ENCODE data around the gene PLAC8L1. TPM values are rescaled to one million over a fixed set of nuclear protein-coding genes. Genes with fewer than 3 reads are reported as not detected.

PLAC8L1 gene
- total RNA-seq, 4 donors from 2014 or later: not detected

DNA sequence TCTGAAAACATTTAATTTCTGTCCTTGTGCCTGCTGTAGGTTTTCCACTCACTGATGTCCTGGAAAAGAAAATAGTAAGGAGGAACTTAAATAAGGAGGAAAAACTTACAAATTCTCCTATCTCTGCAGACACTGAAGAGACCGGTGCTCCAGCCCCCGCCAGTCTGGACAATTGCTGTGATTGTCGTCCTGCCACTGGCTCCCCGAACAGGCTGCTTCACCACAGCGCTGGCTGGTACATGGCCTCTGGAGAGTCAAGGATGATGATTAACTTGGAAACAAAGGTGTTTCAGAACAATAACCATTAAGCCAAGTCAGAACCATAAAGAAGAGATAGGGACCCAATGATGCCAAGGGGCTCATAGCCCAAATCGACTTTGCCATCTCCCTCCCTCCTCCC is 7.3 kb downstream of the PLAC8L1 start:
- no peak for TF ChIP-seq CTCF (IDR thresholded peaks at IDR 0.05)
- no peak for TF ChIP-seq POLR2A (IDR thresholded peaks at IDR 0.05)
- Histone ChIP-seq H3K27ac (no peak overlapping the region), H3K9me3 (no peaks in the 10 kb centered on the region), H3K27me3 (no peaks in the 10 kb centered on the region), H3K4me3 (replicated peaks in 1 of 3) (no peak overlapping the region), H3K36me3 (no peaks in the 10 kb centered on the region), H3K4me1 (no peaks in the 10 kb centered on the region)
- no peak for DNase-seq
- intact Hi-C loops (cut with DNase I): no loop called here
- whole genome bisulfite sequencing, 2 donors: 89 to 94% methylated on average over 6 of the region's 6 CpGs

- Histone ChIP-seq H3K4me3 (replicated peaks in 1 of 3) (no peak overlapping the region), H3K36me3 (no peaks in the 10 kb centered on the region), H3K4me1 (no peaks in the 10 kb centered on the region), H3K9me3 (no peaks in the 10 kb centered on the region), H3K27me3 (no peaks in the 10 kb centered on the region), H3K27ac (no peak overlapping the region)
- TF ChIP-seq POLR2A (IDR thresholded peaks at IDR 0.05): no peak
- no peak for TF ChIP-seq CTCF (IDR thresholded peaks at IDR 0.05)
- 86 to 94% methylated on average over 3 of the region's 3 CpGs for WGBS, 2 donors
- intact Hi-C loops (cut with DNase I): no loop called here
- no peak for DNase-seq
Observed at GRCh38 chr5:146091881-146092280, 13.5 kb downstream of the PLAC8L1 start.

DNA sequence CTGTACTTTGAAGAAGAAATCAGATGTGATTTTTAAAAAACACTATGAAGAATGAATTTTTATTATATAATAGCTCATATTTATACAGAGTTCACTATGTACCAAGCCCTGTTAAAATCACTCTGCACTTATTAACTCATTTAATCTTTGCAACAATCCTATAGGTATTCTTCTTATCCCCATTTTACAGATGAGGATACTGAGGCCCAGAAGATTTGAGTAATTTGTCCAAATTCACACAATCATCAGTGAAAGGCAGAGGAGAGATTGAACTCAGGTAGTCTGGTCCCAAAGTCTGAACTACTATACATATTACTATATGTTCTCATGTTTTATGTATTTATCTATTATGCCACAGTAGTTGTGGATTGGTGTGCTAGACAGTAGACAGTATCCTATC is 16.1 kb downstream of the PLAC8L1 start:
- intact Hi-C loops (cut with DNase I): no loop called here
- no peaks in the 10 kb centered on the region for H3K27me3 ChIP-seq
- no peak overlapping the region for H3K27ac ChIP-seq
- no peaks in the 10 kb centered on the region for H3K36me3 ChIP-seq
- H3K9me3 ChIP-seq: no peaks in the 10 kb centered on the region
- TF ChIP-seq POLR2A (IDR thresholded peaks at IDR 0.05): no peak
- no peak for TF ChIP-seq CTCF (IDR thresholded peaks at IDR 0.05)
- no peak overlapping the region for H3K4me3 ChIP-seq (replicated peaks in 1 of 3)
- H3K4me1 ChIP-seq: no peaks in the 10 kb centered on the region
- no peak for DNase-seq

DNA sequence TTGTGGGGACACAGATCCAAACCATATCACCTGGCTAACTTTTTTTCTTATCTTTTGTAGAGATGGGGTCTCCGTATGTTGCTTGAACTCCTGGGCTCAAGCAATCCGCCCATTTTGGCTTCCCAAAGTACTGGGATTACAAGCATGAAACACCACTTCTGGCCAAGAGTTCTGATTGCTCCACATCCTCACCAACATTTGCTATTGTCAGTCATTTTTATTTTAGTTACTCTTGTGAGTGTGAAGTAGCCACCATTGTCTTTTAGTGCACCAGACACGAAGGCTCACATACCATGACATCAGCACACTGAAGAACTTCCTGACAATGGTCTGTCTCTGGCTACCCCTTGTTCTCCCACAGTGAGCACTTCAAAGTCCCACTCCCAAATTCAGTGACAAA is 17.3 kb downstream of the PLAC8L1 start:
- no peaks in the 10 kb centered on the region for H3K4me1 ChIP-seq
- 85 to 89% methylated on average over 3 of the region's 3 CpGs for WGBS, 2 donors
- DNase-seq: no peak

DNA sequence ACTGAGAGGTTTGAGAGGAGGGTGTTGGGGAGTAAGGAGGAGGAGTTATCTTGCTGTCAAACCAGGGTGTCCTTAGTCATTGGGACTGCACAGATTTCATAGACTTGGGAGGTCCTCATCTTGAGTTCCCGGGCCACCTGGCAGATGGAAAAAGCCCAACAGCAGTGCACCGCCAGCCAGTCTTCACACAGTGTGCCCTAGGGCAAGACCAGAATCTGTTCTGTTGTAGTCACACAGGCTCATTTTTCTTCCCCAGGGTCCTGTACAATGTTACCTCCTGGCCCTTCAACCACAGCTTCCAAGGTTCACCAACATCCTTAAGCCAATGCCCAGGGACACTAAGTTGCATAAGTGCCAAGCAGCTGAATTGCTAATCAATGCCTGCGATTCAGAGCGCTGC is 21.0 kb downstream of the PLAC8L1 start:
- no peak overlapping the region for H3K27ac ChIP-seq
- TF ChIP-seq CTCF (IDR thresholded peaks at IDR 0.05) (no peak), POLR2A (IDR thresholded peaks at IDR 0.05) (no peak)
- H3K27me3 ChIP-seq: no peaks in the 10 kb centered on the region
- H3K36me3 ChIP-seq: no peaks in the 10 kb centered on the region
- no peaks in the 10 kb centered on the region for H3K4me1 ChIP-seq
- no peaks in the 10 kb centered on the region for H3K9me3 ChIP-seq
- no peak overlapping the region for H3K4me3 ChIP-seq (replicated peaks in 1 of 3)
- intact Hi-C loops (cut with DNase I): no loop called here
- DNase-seq: no peak
- WGBS, 2 donors: 99 to 100% methylated on average over 4 of the region's 4 CpGs

More for the DNA sequence above, 17.3 kb downstream of the PLAC8L1 start:
- Histone ChIP-seq H3K4me3 (replicated peaks in 1 of 3) (no peak overlapping the region), H3K36me3 (no peaks in the 10 kb centered on the region), H3K9me3 (no peaks in the 10 kb centered on the region), H3K27me3 (no peaks in the 10 kb centered on the region), H3K27ac (no peak overlapping the region)
- intact Hi-C loops (cut with DNase I): no loop called here
- TF ChIP-seq POLR2A (IDR thresholded peaks at IDR 0.05): no peak
- TF ChIP-seq CTCF (IDR thresholded peaks at IDR 0.05): no peak
